PC-3 (cell line): Measurements from ENCODE around the gene ADCYAP1R1.

Source experiments
- EZH2phosphoT487 ChIP-seq: fragments of 300-600 bp; sonication (generic); IDR thresholded peaks from 2 replicates; pipeline ENCODE4 v1.6.1; 2018; ENCODE audit warnings: mild to moderate bottlenecking, antibody characterized with exemption, low read length, borderline replicate concordance
- TF ChIP-seq, protein P1 (sequence below): fragments of 300-600 bp; sonication (generic); conservative IDR thresholded peaks from 2 replicates; pipeline ENCODE4 v1.5.1; 2017; ENCODE audit warnings: antibody characterized with exemption, low read depth, mild to moderate bottlenecking, low read length

DNA sequence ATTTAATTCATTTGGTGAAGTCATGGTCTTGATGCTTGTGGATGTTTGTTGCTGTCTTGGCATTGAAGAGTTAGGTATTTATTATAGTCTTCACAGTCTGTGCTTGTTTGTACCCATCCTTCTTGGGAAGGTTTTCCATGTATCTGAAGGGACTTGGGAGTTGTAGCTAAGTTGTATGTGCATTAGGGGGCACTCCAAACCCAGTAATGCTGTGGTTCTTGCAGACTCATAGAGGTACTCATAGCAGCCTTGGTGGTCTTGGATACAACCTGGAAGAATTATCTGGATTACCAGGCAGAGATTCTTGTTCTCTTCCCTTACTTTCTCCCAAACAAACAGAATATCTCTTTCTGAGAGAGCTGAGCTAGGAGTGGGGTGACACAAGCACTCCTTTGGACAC lies 93.2 kb downstream of the ADCYAP1R1 start:
- TF ChIP-seq, protein P1, sequence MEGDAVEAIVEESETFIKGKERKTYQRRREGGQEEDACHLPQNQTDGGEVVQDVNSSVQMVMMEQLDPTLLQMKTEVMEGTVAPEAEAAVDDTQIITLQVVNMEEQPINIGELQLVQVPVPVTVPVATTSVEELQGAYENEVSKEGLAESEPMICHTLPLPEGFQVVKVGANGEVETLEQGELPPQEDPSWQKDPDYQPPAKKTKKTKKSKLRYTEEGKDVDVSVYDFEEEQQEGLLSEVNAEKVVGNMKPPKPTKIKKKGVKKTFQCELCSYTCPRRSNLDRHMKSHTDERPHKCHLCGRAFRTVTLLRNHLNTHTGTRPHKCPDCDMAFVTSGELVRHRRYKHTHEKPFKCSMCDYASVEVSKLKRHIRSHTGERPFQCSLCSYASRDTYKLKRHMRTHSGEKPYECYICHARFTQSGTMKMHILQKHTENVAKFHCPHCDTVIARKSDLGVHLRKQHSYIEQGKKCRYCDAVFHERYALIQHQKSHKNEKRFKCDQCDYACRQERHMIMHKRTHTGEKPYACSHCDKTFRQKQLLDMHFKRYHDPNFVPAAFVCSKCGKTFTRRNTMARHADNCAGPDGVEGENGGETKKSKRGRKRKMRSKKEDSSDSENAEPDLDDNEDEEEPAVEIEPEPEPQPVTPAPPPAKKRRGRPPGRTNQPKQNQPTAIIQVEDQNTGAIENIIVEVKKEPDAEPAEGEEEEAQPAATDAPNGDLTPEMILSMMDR = no peak
- TF ChIP-seq EZH2phosphoT487 = no peak
